ENCODE data around the gene SORBS1.
A peak's percentile ranks its signal among the peaks of the same experiment; 100 is the strongest.
"Not testable (repeated sequence)": the region's sequence is repeated elsewhere in the genome, so short reads cannot be mapped to it uniquely, and the experiment has no call there.

SORBS1 gene

DNA sequence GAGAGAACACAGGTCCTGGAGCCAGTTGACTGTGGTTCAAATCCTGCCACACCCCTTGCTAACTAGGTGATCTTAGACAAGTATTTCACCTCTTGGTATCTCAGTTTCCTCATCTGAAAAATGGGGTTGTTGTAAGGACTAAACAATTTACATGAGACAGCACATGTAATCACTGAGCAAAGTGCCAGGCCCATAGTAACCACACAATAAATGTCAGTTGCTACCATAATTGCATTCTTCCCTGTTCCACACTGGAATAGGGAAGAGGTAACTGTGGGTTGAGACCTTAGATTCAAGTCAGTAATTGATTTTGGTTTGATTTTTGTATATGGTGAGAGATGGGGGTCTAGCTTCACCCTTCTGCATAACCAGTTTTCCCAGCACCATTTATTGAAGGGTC, 179.0 kb downstream of the SORBS1 start:
- no peak for DNase-seq

DNA sequence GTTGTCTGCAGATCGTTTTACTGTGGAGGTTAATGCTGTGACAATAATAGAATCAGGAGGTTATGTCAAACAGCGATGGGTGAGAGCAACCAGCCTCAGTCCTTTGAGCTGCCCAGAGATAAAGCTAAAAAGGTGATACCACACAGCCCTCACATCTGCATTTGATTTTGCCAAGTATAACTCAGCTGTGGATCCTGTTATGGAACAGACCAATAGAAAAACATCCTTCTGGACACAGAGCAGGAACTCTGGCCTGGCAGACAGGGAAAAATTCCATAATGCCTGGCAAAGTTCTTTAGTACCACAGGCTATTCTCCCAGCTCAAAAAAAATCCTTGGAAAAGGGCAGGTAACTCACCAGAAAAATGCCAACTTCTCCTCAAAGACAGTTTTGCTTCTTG, 183.2 kb downstream of the SORBS1 start:
- DNase-seq = no peak

DNA sequence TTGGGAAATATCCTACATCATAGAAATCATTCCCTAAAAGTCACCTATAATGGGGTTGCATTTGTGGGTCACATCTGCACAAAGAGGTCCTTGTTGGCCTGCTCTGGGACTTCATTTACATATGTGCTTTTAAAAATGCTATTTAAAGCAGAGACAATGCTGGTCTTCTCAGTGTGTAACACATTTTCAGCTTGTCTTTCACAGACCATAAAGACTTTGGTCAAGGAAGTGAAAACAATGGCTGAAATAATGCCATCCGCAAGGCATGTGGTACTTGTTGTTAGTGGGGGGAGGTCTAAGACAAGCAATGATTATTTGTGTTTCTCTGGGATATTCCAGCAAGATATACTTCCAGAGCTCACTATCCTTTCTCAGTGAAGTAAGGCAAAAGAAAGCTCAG, 185.8 kb downstream of the SORBS1 start:
- DNase-seq = no peak

DNA sequence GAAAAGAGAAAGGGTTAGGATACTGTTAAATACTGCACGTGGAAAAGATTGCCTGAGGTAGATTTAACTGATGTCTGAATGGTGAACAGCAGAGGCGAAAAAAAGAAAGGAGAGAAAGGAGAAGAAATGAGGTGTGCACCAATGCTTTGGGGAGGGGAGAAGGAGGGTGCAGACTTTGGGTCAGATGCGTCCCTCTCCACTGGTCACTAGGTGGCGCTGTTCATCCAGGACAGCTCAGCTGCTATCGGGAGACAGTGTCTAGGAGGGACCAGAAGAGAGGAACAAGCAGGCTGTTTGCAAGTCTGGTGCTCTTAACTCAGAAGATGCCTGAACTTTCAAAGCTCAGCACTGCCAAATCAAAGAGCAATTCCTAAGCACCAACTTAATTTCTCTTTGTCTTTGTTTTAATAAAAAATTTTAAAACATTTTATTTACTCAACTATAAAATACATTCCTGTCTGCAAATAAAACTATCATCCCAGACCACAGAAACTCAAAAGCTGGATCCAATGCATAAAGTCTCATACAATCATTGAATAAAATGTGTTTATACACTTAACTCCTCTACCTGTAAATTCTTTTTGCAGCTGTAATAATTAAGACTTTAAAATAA, 186.5 kb downstream of the SORBS1 start:
- peak in 3 of 5 donors; percentile 13 to 71 (median 25) for DNase-seq

DNA sequence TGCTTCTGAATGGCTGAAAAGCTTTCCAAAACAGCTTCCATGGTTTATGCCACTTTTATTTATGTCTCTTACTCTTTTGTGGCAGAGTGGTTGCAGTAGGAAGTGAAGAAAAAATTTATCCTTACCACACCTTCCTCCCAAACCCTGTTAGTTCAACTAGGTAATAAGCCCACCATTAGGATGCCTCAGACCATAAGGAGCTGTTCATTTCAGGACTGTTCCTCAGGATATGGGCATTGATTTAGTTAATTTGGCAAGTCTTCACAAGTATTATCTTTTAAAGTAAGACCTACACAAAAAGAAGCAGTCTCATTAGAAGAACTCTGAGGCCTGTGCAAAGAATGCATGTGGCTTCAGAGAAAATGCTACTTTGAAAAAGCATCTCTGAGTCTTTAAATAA, 187.5 kb downstream of the SORBS1 start:
- DNase-seq = no peak

DNA sequence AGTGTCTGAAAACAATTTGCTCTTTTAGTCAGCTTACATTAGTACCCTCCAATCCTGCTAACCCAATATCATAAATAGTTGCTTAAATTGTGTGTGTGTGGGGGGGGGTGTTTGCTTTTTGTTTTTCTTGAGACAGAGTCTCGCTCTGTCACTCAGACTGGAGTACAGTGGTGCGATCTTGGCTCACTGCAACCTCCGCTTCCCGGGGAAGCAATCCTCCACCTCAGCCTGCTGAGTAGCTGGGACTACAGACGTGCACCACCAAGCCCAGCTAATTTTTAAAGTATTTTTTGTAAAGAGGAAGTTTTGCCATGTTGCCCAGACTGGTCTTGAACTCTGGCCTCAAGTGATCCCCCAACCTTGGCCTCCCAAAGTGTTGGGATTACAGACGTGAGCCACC, 196.8 kb downstream of the SORBS1 start:
- DNase-seq = no peak

DNA sequence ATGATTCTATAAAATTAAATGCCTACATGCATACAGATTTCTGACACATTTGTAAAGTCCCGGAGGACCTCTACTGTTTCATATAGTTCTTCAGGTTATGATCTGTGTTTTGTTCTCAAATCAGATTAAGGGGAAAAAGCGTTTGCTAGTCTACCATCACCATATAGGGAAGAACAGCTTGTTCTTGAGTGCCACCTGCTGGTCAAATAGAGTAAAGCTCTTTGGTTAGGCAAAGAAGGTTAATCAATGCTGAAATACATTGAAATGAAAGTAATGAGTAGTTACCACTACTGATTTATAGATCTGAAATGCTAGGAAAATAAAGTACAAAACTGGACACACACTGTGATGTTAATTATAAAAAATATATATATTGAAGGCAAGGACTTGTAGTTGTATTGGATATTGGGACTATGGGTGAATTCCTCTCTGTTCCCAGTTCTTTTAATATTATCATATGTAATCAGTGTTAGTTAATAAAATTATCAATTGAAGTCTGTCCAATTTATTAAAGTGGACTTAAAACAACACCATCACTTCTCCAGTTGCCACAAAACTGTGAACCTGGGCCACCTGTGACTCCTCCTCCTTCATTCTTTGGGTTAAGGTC, 197.8 kb downstream of the SORBS1 start:
- DNase-seq = peak in 2 of 5 donors; percentile 14 to 53

DNA sequence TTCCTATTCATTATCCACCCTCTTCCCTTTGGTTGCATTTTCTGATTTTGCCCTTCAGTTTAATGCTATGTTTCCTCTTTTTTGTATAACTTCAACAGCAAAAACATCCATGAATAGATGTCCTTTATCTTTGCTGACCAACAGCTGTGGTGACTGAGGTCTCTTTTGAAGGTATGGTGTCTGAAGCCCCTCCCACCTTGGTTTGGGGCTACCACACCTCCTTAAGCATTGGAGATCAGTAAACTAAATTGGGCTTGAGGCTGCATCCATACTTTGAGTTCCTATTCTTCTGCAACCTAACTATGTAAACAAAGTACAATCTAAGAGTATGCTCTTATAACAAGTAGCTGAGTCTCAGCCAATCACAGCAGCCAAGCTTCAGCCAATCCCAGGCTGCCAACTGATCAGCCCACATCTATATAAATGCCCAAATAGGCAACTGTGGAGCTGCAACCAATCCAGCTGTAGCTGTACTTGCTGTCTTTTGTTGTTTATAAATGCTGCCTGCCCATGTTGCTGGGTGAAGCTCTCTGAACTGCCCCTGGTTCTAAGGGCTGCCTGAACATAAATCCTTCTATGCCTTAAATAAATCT, 201.0 kb downstream of the SORBS1 start:
- no peak for DNase-seq

DNA sequence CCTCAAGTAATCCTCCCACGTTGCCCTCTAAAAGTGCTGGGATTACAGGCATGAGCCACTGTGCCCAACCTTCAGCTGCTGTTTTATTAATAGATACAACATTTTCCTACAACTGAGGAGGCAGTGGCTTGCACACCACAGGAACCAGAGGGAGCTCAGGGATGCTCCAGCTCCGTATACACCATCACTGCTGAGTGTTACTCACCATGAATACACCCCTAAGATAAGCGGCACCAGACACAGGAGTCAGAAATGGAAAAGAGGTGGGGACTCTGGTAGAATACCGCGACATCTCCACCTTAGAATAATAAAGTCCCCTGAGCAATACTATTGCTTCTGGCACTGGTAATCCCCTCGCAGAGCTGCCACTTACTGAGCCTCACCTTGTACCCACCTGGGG, 201.7 kb downstream of the SORBS1 start:
- no peak for DNase-seq

DNA sequence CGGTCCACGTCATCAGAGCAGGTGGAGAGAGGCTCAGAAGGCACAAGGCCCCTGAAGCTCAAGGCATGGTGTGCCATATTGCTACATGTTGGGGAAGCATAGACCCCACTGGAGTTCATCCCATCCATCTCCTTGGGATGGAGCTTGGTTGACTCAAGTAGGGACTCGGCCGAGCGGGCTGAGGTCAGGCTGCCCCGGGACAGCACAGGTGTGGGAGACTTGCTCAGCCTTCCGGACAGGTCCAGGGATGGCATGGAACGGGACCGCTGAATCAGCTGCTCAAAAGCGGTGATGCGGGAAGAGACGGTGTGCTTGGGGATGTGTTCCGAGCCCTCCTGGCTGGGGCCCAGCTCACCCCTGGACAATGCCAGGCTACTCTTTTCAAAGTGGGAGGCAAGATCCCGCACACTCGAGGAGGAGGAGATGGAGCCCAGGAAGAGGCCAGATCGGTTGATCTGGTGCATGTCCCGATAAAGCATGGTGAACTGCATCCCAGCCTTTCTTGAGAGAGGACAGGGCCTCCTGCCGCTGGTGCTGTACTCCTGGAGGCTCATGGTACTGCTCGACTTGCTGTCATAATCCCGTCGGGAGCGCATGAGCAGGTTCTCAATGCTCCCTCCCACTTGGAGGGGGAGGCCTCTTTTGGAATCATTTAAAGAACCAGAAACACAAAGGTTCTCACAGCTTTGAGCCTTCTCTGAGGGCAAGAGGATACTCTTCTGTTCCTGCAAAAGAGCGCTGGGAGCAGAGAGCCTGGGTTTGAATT, 204.8 kb downstream of the SORBS1 start:
- no peak for DNase-seq

DNA sequence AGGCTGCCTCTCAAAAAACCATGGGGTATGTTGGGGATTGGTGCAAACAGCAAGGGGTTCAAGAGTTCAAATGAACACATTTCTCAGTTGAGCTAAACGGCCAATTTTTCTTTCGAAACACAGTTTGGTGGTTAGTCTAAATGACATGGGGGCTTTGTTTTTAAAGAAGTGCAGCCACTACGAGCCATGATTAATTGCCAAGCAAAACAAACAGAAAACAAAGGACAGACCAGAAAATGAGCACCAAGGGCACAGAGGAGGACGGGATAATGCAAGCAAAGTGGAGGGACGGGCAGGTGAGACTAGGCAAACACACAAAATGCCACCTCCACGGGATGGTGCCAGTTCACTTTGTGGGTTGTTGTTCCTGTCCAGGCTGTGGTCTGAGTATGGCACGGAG, 205.9 kb downstream of the SORBS1 start:
- DNase-seq = no peak

DNA sequence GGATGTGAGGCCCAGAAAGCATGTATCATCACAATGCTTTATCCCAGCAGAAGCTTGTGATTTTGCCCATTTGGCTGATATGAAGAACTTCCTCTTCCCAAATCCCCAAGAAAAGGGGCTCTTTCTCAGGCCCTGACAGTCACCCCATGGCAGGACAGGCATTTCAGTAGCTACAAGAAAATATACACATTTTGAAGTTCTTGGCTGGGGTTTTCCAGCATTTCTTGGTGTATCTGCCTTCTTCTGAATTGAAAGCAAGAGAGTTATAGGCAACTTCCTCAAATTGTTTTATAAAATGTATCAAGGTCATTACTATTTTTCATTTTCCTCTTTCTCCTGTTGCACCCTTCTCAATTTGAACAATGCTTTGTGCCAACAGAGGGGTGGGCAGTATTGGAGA, 207.1 kb downstream of the SORBS1 start:
- no peak for DNase-seq

DNA sequence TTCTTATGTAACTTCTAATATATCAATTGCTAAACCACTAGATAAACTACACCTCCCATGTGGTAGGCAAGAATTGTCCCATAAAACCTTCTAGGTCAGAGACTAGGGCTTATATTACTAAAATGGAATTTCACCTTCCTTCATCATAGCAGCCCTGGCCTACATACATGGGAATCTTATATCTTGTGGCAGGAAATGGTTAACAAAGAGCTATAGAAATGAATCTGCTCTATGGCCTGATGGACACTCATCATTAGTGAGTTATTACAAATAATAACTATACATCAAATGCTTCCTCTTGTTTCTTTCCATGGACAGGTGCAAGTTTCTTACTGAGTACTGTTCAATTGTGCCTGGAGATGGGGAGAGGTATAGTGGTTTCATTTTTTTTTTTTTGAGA, 208.0 kb downstream of the SORBS1 start:
- no peak for DNase-seq

DNA sequence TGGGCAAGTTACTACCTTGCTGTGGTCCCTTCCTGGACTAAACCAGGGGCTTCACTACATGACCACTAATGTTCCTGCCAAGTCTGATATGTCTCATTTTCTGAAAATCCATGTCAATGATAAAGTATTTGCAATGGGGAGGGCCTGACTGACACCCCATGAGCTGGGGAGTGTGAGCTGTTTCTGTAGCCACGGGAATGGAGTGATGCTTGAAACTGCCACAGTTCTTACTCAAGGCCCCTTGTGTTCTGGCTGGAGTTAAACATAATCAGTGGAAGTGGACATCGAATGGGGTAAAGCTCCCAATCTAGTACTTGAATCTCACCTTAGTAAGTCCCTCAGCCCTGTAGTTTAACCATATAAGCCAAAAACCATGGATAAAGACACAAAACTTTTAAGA, 208.5 kb downstream of the SORBS1 start:
- no peak for DNase-seq

DNA sequence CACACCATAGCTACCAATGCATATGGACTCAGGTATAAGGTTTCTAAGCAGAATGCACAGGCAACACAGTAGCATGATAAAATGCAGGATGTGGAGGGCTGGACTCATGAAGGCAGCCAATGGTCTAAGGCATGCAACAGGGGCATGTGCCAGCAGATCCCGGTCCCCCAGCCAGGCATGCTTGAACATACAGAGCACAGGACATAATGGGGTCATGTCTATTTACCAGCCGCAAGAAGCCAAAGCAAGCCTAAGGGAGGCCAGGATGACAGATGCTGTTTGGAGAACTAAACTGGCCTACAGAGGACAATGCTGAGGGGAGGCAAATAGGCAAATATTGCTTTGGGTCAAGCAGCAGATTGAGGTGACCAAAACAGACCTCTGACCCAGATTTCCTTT, 210.3 kb downstream of the SORBS1 start:
- no peak for DNase-seq

DNA sequence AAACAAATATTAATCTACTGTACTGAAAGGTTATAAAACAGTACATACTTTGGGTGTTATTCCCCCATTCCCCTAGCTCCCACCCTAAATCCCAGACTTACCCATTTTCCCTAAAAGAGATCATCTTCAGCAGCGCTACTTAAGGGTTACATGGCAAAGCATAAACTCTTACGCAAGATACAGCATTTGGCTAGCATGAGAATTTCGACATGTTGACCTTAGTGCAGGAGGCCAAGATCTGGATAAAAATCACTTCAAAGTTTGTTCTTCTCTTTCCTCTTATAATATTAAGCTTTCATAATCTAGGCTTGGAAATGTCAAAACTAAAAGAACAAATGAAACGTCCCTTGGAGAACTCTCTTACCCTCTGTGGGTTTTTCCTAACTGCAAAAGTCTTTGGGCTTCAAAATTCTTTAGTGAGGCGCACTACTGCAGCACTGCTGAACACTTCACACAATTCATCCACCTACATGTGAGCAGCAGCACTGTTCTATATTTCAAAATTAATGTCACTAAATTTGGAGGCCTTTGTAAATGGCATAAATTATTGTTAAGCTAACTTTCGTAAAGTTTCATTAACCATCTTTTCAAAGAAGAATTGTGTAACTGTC, 210.8 kb downstream of the SORBS1 start:
- DNase-seq = no peak

DNA sequence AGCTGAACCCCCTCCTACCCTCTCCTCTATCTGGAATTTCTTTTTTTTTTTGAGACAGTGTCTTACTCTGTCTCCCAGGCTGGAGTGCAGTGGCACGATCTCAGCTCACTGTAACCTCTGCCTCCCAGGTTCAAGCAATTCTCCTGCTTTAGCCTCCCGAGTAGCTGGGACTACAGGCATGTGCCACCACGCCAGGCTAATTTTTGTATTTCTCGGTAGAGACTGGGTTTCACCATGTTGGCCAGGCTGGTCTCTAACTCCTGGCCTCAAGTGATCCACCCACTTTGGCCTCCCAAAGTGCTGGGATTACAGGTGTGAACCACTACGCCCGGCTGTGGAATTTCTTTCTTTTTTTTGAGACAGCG, 213.8 kb downstream of the SORBS1 start:
- DNase-seq = not testable (repeated sequence)

DNA sequence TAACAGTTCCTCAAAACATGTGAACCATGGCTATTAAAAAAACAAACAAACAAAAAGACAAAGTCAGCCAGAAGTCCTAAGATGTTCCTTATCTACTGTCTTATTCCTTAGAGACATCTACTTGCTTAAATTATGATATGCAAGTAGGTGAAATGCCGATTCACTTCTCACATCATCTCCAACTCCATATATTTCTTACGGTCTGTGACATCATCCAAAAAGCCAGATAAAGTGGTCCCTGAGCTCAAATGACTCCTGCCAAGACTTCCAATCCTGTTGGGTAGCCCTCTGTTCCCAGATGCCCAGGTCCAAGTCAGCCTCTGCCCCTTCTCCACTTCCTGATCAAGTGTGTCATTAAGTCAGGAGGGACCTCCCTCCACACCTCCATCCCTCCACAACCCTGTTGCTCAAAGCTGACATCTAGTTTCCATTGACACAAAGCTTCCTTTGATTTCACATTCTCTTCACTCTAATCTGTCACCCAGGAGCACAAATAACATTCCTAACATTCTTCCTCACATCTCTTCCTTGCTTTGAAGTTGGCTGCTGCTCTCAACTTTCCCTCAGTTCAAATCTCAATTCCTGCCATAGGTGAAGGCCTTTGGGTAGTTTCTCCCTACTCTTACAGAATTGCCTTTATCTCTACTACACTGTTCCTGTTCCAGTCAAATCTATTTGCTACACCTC, 214.3 kb downstream of the SORBS1 start:
- no peak for DNase-seq

DNA sequence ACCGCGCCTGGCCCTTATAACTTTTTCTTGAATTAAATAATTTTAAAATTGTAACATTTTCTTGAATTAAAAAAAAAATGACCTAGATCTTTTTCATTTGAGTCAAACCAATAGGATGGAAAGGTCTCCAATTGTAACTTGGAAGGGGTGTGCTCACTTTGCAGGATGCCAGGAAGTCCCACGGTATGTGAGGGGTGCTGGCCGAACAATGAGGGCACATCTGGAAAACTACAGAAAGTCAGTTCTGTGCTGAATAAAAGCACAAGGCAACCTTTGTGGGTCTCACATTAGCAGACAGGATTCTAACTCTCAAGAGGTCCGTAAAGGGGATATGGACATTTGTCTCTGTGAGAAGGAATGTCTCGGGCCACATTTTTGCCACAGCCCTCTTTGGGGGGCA, 217.6 kb downstream of the SORBS1 start:
- no peak for DNase-seq

DNA sequence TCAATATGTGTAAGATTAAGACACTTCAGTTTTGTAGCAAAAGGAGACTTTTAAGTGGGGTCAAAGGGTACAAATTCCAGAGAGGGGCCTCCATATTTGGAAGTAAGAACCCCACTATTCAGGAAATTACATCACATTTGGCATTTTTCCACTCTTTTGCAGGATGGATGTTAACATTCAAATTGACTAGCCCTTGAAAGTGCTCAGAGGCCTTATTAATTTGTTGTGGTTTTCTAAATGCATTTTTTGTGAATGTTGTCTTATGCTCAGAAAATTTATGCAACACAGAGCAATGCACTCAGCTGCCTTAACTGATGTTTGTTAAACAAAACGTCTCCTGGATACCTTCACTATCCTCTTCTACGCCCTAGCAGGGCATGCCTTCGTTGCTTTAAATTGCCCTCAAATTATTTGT, 219.4 kb downstream of the SORBS1 start:
- DNase-seq = no peak

DNA sequence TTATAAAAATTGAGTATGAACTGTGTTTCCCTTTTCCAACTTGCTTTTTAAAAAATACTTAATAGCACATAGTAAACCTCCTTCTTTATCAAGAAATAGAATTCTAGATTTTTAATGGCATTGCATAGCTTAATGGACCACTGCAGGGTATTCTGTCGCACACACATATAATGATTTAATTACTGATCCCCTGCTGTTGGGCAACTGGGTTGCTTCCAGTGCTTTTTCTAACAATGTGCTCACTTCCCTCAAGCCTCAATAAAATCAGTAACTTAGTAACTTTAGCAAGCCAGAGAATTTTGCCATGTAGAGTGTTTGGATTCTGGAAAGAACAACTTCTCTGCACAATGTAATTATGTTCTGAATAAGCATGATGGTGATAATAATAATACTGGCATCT, 221.3 kb downstream of the SORBS1 start:
- no peak for DNase-seq

DNA sequence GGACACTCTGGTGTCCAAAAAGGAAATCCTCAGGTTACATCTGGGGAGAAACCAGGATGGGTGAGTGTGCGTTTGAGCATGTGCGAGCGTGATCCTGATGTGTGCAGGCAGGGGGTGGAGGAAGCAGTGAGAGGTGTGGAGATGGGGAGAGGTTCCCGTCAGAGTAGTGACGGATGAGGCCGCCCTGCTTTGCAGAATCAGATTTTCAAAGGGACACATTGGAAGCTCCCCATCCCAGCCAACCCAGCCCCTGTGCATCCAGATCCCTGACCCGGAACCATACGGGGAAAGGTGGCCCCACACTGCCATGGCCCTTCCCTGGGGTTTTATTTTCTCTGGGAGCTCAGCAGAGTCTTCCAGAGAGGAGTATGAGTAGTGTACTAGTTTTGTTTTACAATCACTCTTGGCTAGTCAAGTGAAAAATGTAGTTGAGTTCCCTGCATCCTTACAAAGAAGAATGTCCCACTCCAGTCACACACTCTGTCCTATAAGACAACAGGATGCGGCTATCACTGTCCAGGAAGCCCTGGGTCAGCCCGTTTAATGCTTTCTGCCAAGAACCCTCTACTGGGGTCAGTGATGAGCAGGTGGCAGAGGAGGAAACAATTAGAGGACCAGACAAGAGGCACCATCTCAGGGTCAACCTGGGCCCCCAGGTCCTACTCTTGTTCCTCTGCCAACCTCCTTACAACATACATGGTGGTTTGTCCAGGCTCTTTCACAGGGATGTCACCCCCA, 223.6 kb downstream of the SORBS1 start:
- DNase-seq = no peak

Measured in T-helper 1 cell (primary cell).